Gastroesophageal sphincter (tissue), 4 donors: ENCODE results near the gene HMX2. TPM values are rescaled to one million over a fixed set of nuclear protein-coding genes. Genes with fewer than 3 reads are reported as not detected.

ENCODE experiments used
- ATAC-seq: fragments of 150-250 bp; one replicate; pipeline ENCODE4 v1.9.1; 2016; ENCODE audit warnings: mild to moderate bottlenecking, moderate library complexity
- H3K27ac ChIP-seq, 4 donors: fragments of 200-600 bp; sonication (generic) in 3 of 4; 1 replicate in 3 of 4; 2 replicates in 1 of 4; pipeline ENCODE4 v1.5.1; 2016 to 2019
- H3K27me3 ChIP-seq: fragments of 200-600 bp; sonication (generic); one replicate; pipeline ENCODE4 v1.5.1; 2019
- H3K36me3 ChIP-seq, 2 donors: fragments of 200-600 bp; sonication (generic); one replicate each; pipeline ENCODE4 v1.5.1; 2019; ENCODE audit warnings: control low read depth in 1 of 2
- H3K4me1 ChIP-seq, 3 donors: fragments of 200-600 bp; sonication (generic); 1 replicate in 2 of 3; 2 replicates in 1 of 3; pipeline ENCODE4 v1.5.1; 2016 to 2019; ENCODE audit warnings: control low read depth in 2 of 3
- H3K4me3 ChIP-seq, 2 donors: fragments of 200-600 bp; sonication (generic); one replicate each; pipeline ENCODE4 v1.5.1; 2019; ENCODE audit warnings: mild to moderate bottlenecking in 1 of 2, moderate library complexity in 1 of 2
- H3K9me3 ChIP-seq, 3 donors: fragments of 200-600 bp; sonication (generic); one replicate each; pipeline ENCODE4 v1.5.1; 2017 to 2019; ENCODE audit warnings: control low read depth in 2 of 3
- EP300 ChIP-seq: sonication (generic); formaldehyde crosslinking; IDR thresholded peaks from one replicate; pipeline ENCODE4 v1.6.1; 2017; ENCODE audit warnings: antibody characterized with exemption, mild to moderate bottlenecking
- POLR2A ChIP-seq, 2 donors: fragments of 450-650 bp; IDR thresholded peaks; one replicate each; pipeline ENCODE4 v1.6.1; 2017; ENCODE audit warnings: antibody characterized with exemption in 2 of 2, mild to moderate bottlenecking in 2 of 2, moderate library complexity in 1 of 2
- POLR2AphosphoS5 ChIP-seq: sonication (generic); formaldehyde crosslinking; IDR thresholded peaks from one replicate; pipeline ENCODE4 v1.6.1; 2017; ENCODE audit warnings: antibody characterized with exemption
- WGBS, 2 donors: methylation state at CpG; one replicate each; pipeline ENCODE4 v1.1.5; 2018; ENCODE audit warnings: low coverage in 1 of 2; 5-methylcytosine and 5-hydroxymethylcytosine counted together
- total RNA-seq, 4 donors: library from RNA; depleted of rRNA; stranded (reverse); fragments of >200 nt; gene quantifications; one replicate each; pipeline ENCODE4 v1.1.0, GENCODE V29; 2016
- TF ChIP-seq, protein P1 (sequence below), 4 experiments: fragments of 200-600 bp in 2 of 4; fragments of 450-650 bp in 2 of 4; sonication (generic) in 1 of 4; IDR thresholded peaks; one replicate each; pipeline ENCODE4 v1.5.1; 2017 to 2019; ENCODE audit warnings: antibody characterized with exemption in 4 of 4, mild to moderate bottlenecking in 2 of 4, moderate library complexity in 2 of 4

HMX2 gene
- total RNA-seq, 4 donors from 2014 or later, result not detected

DNA sequence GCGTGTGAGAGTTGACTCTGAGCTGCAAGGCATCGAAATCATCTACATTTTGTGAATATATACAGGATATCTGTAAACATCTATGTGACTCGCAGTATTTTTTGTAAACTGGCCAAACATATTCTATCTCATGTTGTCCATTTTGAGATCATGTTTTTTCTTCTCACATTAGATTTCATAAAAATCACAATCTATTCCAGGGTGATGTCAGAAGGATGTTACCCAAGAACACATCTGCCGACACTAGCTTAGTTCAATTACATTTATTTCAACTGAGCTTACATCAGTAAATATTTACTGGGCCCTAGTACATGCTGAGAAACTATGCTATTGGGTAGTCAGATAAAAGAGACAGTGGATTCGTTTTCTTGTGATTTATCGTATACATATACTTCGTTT is 3.8 kb downstream of the HMX2 start:
- peaks cover 0 to 6% of the 10 kb centered on the region in 2 donors for H3K36me3 ChIP-seq
- H3K27me3 ChIP-seq, result peaks cover 69% of the 10 kb centered on the region
- H3K9me3 ChIP-seq, result no peaks in the 10 kb centered on the region
- no peak overlapping the region for H3K27ac ChIP-seq
- H3K4me1 ChIP-seq, result peaks cover 0 to 71% (median 37%) of the 10 kb centered on the region in 3 donors
- TF ChIP-seq, protein P1, sequence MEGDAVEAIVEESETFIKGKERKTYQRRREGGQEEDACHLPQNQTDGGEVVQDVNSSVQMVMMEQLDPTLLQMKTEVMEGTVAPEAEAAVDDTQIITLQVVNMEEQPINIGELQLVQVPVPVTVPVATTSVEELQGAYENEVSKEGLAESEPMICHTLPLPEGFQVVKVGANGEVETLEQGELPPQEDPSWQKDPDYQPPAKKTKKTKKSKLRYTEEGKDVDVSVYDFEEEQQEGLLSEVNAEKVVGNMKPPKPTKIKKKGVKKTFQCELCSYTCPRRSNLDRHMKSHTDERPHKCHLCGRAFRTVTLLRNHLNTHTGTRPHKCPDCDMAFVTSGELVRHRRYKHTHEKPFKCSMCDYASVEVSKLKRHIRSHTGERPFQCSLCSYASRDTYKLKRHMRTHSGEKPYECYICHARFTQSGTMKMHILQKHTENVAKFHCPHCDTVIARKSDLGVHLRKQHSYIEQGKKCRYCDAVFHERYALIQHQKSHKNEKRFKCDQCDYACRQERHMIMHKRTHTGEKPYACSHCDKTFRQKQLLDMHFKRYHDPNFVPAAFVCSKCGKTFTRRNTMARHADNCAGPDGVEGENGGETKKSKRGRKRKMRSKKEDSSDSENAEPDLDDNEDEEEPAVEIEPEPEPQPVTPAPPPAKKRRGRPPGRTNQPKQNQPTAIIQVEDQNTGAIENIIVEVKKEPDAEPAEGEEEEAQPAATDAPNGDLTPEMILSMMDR (IDR thresholded peaks at IDR 0.05), result no peak
- WGBS, 2 donors, result 21 to 22% methylated on average over 7 of the region's 7 CpGs
- H3K4me3 ChIP-seq, result no peak overlapping the region
- ATAC-seq, result no peak

GRCh38 chr10:123153486-123154091 is 5.7 kb downstream of the HMX2 start:
- 36 to 60% methylated on average over 3 to 9 of the region's 9 CpGs for WGBS, 2 donors
- H3K4me1 ChIP-seq, result peaks cover 0 to 72% (median 28%) of the 10 kb centered on the region in 3 donors
- no peak overlapping the region for H3K4me3 ChIP-seq
- H3K9me3 ChIP-seq, result no peaks in the 10 kb centered on the region
- H3K27ac ChIP-seq, result no peak overlapping the region
- ATAC-seq, result no peak
- peaks cover 50% of the 10 kb centered on the region for H3K27me3 ChIP-seq
- TF ChIP-seq, protein P1 (IDR thresholded peaks at IDR 0.05), result no peak
- TF ChIP-seq EP300 (no peak), POLR2A (IDR thresholded peaks at IDR 0.05) (no peak), POLR2AphosphoS5 (no peak)
- H3K36me3 ChIP-seq, result peaks cover 0 to 25% of the 10 kb centered on the region in 2 donors

- peak within 1 kb of the TSS; percentile 64 to 81 for H3K4me3 ChIP-seq
- H3K9me3 ChIP-seq, result no peaks in the 10 kb centered on the region
- H3K36me3 ChIP-seq, result peaks cover 0 to 27% of the 10 kb centered on the region in 2 donors
- peaks cover 0 to 72% (median 26%) of the 10 kb centered on the region in 3 donors for H3K4me1 ChIP-seq
- TF ChIP-seq, protein P1 (IDR thresholded peaks at IDR 0.05), result peak in 2 of 4 experiments; percentile 28 to 38
- TF ChIP-seq EP300, result no peak
- TF ChIP-seq POLR2A (IDR thresholded peaks at IDR 0.05), result peak; percentile 65 to 70
- TF ChIP-seq POLR2AphosphoS5, result peak; percentile 76
- peaks cover 44% of the 10 kb centered on the region for H3K27me3 ChIP-seq
- ATAC-seq, result peak; percentile 99
- H3K27ac ChIP-seq, result peak within 1 kb of the TSS; percentile 66 to 94 (median 92)
- 0% methylated on average over 10 of the region's 50 CpGs; no CpG with 5 or more reads in 1 of the 2 donors for WGBS, 2 donors
These were observed 6.3 kb downstream of the HMX2 start, which contains the start of gene BUB3 for GRCh38 chr10:123154092-123154710. Gene BUB3 (plus strand): TSS chr10:123154402. CDS start chr10:123154918, 516 bp downstream.

GRCh38 chr10:123154711-123155505 is 7.0 kb downstream of the HMX2 start:
- Histone ChIP-seq H3K27me3 (peaks cover 37% of the 10 kb centered on the region), H3K27ac (peak overlapping the region; percentile 66 to 94 (median 92)), H3K4me3 (peak overlapping the region; percentile 64 to 81), H3K9me3 (no peaks in the 10 kb centered on the region), H3K4me1 (peaks cover 0 to 65% (median 19%) of the 10 kb centered on the region in 3 donors), H3K36me3 (peaks cover 0 to 34% of the 10 kb centered on the region in 2 donors)
- ATAC-seq, result peak; percentile 45
- 7% methylated on average over 9 to 12 of the region's 49 CpGs for WGBS, 2 donors
- TF ChIP-seq POLR2A (IDR thresholded peaks at IDR 0.05) (no peak), EP300 (no peak), POLR2AphosphoS5 (no peak)
- TF ChIP-seq, protein P1 (IDR thresholded peaks at IDR 0.05), result no peak
